ENCODE results near the gene DDX25.

- TF ChIP-seq, protein P1, sequence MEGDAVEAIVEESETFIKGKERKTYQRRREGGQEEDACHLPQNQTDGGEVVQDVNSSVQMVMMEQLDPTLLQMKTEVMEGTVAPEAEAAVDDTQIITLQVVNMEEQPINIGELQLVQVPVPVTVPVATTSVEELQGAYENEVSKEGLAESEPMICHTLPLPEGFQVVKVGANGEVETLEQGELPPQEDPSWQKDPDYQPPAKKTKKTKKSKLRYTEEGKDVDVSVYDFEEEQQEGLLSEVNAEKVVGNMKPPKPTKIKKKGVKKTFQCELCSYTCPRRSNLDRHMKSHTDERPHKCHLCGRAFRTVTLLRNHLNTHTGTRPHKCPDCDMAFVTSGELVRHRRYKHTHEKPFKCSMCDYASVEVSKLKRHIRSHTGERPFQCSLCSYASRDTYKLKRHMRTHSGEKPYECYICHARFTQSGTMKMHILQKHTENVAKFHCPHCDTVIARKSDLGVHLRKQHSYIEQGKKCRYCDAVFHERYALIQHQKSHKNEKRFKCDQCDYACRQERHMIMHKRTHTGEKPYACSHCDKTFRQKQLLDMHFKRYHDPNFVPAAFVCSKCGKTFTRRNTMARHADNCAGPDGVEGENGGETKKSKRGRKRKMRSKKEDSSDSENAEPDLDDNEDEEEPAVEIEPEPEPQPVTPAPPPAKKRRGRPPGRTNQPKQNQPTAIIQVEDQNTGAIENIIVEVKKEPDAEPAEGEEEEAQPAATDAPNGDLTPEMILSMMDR (IDR thresholded peaks at IDR 0.05 in 2 of 3, conservative IDR thresholded peaks at IDR 0.05 in 1 of 3; ENCODE audit: insufficient read depth in 2 of 3, low read depth in 1 of 3, low read length in 3 of 3): no peak
- TF ChIP-seq RFX1 (IDR thresholded peaks at IDR 0.05) (no peak), MYBL2 (IDR thresholded peaks at IDR 0.05; ENCODE audit: low read depth) (no peak), MYBL2 (CRISPR knock-in tag; IDR thresholded peaks at IDR 0.05; ENCODE audit: borderline replicate concordance) (no peak), ZFX (CRISPR knock-in tag; IDR thresholded peaks at IDR 0.05) (no peak), DACH1 (IDR thresholded peaks at IDR 0.05; ENCODE audit: partially characterized antibody) (no peak), RHOXF2B (CRISPR knock-in tag; conservative IDR thresholded peaks at IDR 0.05) (no peak), ZBTB33 (CRISPR knock-in tag; IDR thresholded peaks at IDR 0.05) (no peak), GTF2F1 (IDR thresholded peaks at IDR 0.05; ENCODE audit: low read depth, low read length) (no peak), ZBTB7A (IDR thresholded peaks at IDR 0.05; ENCODE audit: borderline replicate concordance, control insufficient read depth, low read depth, low read length) (no peak)
- TF ChIP-seq, protein P2, sequence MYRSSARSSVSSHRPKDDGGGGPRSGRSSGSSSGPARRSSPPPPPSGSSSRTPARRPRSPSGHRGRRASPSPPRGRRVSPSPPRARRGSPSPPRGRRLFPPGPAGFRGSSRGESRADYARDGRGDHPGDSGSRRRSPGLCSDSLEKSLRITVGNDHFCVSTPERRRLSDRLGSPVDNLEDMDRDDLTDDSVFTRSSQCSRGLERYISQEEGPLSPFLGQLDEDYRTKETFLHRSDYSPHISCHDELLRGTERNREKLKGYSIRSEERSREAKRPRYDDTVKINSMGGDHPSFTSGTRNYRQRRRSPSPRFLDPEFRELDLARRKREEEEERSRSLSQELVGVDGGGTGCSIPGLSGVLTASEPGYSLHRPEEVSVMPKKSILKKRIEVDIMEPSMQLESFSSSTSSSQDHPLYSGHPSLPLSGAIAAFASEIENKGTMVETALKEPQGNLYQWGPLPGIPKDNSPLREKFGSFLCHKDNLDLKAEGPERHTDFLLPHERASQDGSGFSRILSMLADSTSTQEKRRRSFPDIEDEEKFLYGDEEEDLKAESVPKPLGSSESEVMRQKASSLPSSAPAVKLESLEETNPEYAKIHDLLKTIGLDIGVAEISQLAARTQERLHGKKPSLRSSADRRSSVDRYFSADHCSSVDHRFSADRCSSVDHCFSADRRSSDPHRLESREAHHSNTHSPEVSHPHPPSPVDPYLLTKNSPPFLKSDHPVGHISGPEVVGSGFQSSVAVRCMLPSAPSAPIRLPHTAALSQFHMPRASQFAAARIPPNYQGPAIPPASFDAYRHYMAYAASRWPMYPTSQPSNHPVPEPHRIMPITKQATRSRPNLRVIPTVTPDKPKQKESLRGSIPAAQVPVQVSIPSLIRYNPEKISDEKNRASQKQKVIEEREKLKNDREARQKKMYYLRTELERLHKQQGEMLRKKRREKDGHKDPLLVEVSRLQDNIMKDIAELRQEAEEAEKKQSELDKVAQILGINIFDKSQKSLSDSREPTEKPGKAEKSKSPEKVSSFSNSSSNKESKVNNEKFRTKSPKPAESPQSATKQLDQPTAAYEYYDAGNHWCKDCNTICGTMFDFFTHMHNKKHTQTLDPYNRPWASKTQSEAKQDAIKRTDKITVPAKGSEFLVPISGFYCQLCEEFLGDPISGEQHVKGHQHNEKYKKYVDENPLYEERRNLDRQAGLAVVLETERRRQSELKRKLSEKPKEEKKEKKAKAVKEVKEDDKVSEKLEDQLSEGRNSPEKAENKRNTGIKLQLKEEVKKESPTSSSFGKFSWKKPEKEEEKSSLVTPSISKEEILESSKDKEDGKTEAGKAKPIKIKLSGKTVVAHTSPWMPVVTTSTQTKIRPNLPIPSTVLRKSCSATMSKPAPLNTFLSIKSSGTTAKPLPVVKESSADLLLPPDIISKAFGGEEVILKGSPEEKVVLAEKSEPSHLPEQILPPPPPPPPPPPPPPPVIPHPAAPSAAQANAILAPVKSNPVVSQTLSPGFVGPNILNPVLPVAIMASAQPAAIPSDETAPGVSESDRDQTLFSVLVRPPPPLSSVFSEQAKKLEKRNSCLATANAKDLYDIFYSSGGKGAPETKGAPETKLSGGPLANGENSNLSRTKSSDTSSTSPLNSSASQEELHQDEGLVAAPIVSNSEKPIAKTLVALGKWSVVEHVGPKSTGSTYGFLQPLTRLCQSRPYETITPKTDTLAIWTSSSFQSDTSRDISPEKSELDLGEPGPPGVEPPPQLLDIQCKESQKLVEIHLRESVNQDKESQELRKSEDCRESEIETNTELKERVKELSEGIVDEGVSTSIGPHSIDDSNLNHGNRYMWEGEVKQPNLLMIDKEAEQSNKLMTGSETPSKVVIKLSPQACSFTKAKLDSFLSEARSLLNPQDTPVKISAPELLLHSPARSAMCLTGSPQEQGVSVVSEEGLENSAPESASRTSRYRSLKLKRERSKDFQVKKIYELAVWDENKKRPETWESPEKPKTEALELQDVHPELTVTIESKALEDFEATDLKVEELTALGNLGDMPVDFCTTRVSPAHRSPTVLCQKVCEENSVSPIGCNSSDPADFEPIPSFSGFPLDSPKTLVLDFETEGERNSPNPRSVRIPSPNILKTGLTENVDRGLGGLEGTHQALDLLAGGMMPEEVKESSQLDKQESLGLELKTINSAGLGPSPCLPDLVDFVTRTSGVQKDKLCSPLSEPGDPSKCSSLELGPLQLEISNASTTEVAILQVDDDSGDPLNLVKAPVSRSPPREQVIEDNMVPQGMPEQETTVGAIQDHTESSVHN (IDR thresholded peaks at IDR 0.05; ENCODE audit: borderline replicate concordance in 1 of 2, low read depth in 1 of 2): no peak
Measured at GRCh38 chr11:125932301-125932700, 28.0 kb downstream of the DDX25 start.

Measured in K562 (cell line).